Astrocyte (in vitro differentiated cells and primary cell): ENCODE measurements around the gene ITGB3. TPM values are rescaled to one million over a fixed set of nuclear protein-coding genes. Genes with fewer than 3 reads are reported as not detected.

Experiments
- DNase-seq: peaks from one replicate; pipeline ENCODE4 v3.0.0-alpha.2; 2010; ENCODE audit warnings: low read depth
- FAIRE-seq: peaks from 2 replicates; lab custom pipeline; 2011; peaks lifted over from hg19 to GRCh38; lab: Jason Lieb, UNC
- H2AFZ ChIP-seq: 2 replicates; pipeline ENCODE4 v1.6.0; 2012; ENCODE audit warnings: low read depth, low read length, inconsistent platforms
- H3K27ac ChIP-seq: 2 replicates; pipeline ENCODE4 v1.5.1; 2011; ENCODE audit warnings: low read depth, low read length, inconsistent platforms
- H3K27me3 ChIP-seq: 2 replicates; pipeline ENCODE4 v1.6.0; 2011; ENCODE audit warnings: low read length, inconsistent platforms; ENCODE audit not compliant: insufficient read depth
- H3K36me3 ChIP-seq: 2 replicates; pipeline ENCODE4 v1.5.1; 2011; ENCODE audit warnings: low read length, inconsistent platforms; ENCODE audit not compliant: insufficient read depth
- H3K4me1 ChIP-seq: 2 replicates; pipeline ENCODE4 v1.5.1; 2011; ENCODE audit warnings: low read length, inconsistent platforms; ENCODE audit not compliant: insufficient read depth
- H3K4me2 ChIP-seq: 2 replicates; pipeline ENCODE4 v1.6.0; 2012; ENCODE audit warnings: low read length, inconsistent platforms
- H3K4me3 ChIP-seq: 2 replicates; pipeline ENCODE4 v1.5.1; 2011; ENCODE audit warnings: low read depth, mild to moderate bottlenecking, low read length, inconsistent platforms; ENCODE audit not compliant: insufficient read depth
- H3K79me2 ChIP-seq: 2 replicates; pipeline ENCODE4 v1.6.0; 2012; ENCODE audit warnings: mild to moderate bottlenecking, low read length, inconsistent platforms; ENCODE audit not compliant: insufficient read depth
- H3K9ac ChIP-seq: 2 replicates; pipeline ENCODE4 v1.6.0; 2012; ENCODE audit warnings: mild to moderate bottlenecking, low read length, inconsistent platforms
- H3K9me3 ChIP-seq: 2 replicates; pipeline ENCODE4 v1.5.1; 2012; ENCODE audit warnings: low read depth, mild to moderate bottlenecking, low read length, inconsistent platforms; ENCODE audit not compliant: insufficient read depth
- H4K20me1 ChIP-seq: 2 replicates; pipeline ENCODE4 v1.6.0; 2012; ENCODE audit warnings: low read length, inconsistent platforms; ENCODE audit not compliant: insufficient read depth
- H3K27ac Mint-ChIP-seq: one replicate; pipeline ENCODE4 v1.8.0; 2021; ENCODE audit warnings: mild to moderate bottlenecking, mixed read lengths; ENCODE audit not compliant: unreplicated experiment
- H3K27me3 Mint-ChIP-seq: one replicate; pipeline ENCODE4 v1.8.0; 2021; ENCODE audit warnings: low read depth, mixed read lengths; ENCODE audit not compliant: unreplicated experiment
- H3K36me3 Mint-ChIP-seq: one replicate; pipeline ENCODE4 v1.8.0; 2021; ENCODE audit warnings: low read depth, mixed read lengths; ENCODE audit not compliant: unreplicated experiment
- H3K4me1 Mint-ChIP-seq: one replicate; pipeline ENCODE4 v1.8.0; 2021; ENCODE audit warnings: low read depth, mixed read lengths; ENCODE audit not compliant: unreplicated experiment
- H3K4me3 Mint-ChIP-seq: one replicate; pipeline ENCODE4 v1.8.0; 2021; ENCODE audit warnings: mild to moderate bottlenecking, moderate library complexity, mixed read lengths; ENCODE audit not compliant: unreplicated experiment
- H3K9me3 Mint-ChIP-seq: one replicate; pipeline ENCODE4 v1.8.0; 2021; ENCODE audit warnings: mild to moderate bottlenecking, mixed read lengths; ENCODE audit not compliant: unreplicated experiment
- EZH2 ChIP-seq: IDR thresholded peaks from 2 replicates; pipeline ENCODE4 v1.6.1; 2012; ENCODE audit warnings: mild to moderate bottlenecking, low read length, inconsistent platforms; ENCODE audit not compliant: insufficient read depth
- total RNA-seq: library from RNA; stranded (reverse); gene quantifications from 2 replicates; pipeline ENCODE4 v1.2.1, GENCODE V29; 2021
- TF ChIP-seq, protein P1 (sequence below): IDR thresholded peaks from 2 replicates; pipeline ENCODE4 v1.5.1; 2011; ENCODE audit warnings: low read depth, mild to moderate bottlenecking, inconsistent platforms, low read length, moderate library complexity; ENCODE audit not compliant: insufficient read depth

ITGB3 gene
- total RNA-seq, 1 donor from 2014 or later, result 44.0 TPM

GRCh38 chr17:47335101-47335936 is 81.7 kb downstream of the ITGB3 start:
- H3K79me2 ChIP-seq, result no peaks in the 10 kb centered on the region
- no peak overlapping the region for H3K4me3 ChIP-seq
- Mint-ChIP-seq H3K9me3 (peaks cover 1% of the 10 kb centered on the region), H3K27me3 (peaks cover 1% of the 10 kb centered on the region), H3K36me3 (peaks cover 6% of the 10 kb centered on the region), H3K4me1 (peaks cover 4% of the 10 kb centered on the region), H3K27ac (peak overlapping the region; percentile 81), H3K4me3 (no peak overlapping the region)
- DNase-seq (no peak), FAIRE-seq (no peak)
- no peaks in the 10 kb centered on the region for H3K4me1 ChIP-seq
- H3K27ac ChIP-seq, result no peak overlapping the region
- H3K27me3 ChIP-seq, result no peaks in the 10 kb centered on the region
- no peak overlapping the region for H2AFZ ChIP-seq
- no peaks in the 10 kb centered on the region for H4K20me1 ChIP-seq
- H3K4me2 ChIP-seq, result no peak overlapping the region
- no peaks in the 10 kb centered on the region for H3K9me3 ChIP-seq
- no peak for TF ChIP-seq EZH2
- TF ChIP-seq, protein P1, sequence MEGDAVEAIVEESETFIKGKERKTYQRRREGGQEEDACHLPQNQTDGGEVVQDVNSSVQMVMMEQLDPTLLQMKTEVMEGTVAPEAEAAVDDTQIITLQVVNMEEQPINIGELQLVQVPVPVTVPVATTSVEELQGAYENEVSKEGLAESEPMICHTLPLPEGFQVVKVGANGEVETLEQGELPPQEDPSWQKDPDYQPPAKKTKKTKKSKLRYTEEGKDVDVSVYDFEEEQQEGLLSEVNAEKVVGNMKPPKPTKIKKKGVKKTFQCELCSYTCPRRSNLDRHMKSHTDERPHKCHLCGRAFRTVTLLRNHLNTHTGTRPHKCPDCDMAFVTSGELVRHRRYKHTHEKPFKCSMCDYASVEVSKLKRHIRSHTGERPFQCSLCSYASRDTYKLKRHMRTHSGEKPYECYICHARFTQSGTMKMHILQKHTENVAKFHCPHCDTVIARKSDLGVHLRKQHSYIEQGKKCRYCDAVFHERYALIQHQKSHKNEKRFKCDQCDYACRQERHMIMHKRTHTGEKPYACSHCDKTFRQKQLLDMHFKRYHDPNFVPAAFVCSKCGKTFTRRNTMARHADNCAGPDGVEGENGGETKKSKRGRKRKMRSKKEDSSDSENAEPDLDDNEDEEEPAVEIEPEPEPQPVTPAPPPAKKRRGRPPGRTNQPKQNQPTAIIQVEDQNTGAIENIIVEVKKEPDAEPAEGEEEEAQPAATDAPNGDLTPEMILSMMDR, result no peak
- H3K9ac ChIP-seq, result no peak overlapping the region
- no peaks in the 10 kb centered on the region for H3K36me3 ChIP-seq

- DNase-seq (no peak), FAIRE-seq (no peak)
- Histone ChIP-seq H3K36me3 (no peaks in the 10 kb centered on the region), H3K27me3 (no peaks in the 10 kb centered on the region), H3K79me2 (no peaks in the 10 kb centered on the region), H3K9me3 (no peaks in the 10 kb centered on the region), H3K27ac (no peak overlapping the region), H2AFZ (no peak overlapping the region), H3K4me3 (no peak overlapping the region), H4K20me1 (no peaks in the 10 kb centered on the region), H3K4me1 (no peaks in the 10 kb centered on the region), H3K9ac (no peak overlapping the region), H3K4me2 (no peak overlapping the region)
- no peak overlapping the region for H3K4me3 Mint-ChIP-seq
- peaks cover 6% of the 10 kb centered on the region for H3K36me3 Mint-ChIP-seq
- H3K9me3 Mint-ChIP-seq, result peaks cover 4% of the 10 kb centered on the region
- peaks cover 4% of the 10 kb centered on the region for H3K4me1 Mint-ChIP-seq
- H3K27ac Mint-ChIP-seq, result no peak overlapping the region
- peaks cover 1% of the 10 kb centered on the region for H3K27me3 Mint-ChIP-seq
- no peak for TF ChIP-seq EZH2
- TF ChIP-seq, protein P1, result no peak
These were observed 84.4 kb downstream of the ITGB3 start for GRCh38 chr17:47338026-47338425.

DNA sequence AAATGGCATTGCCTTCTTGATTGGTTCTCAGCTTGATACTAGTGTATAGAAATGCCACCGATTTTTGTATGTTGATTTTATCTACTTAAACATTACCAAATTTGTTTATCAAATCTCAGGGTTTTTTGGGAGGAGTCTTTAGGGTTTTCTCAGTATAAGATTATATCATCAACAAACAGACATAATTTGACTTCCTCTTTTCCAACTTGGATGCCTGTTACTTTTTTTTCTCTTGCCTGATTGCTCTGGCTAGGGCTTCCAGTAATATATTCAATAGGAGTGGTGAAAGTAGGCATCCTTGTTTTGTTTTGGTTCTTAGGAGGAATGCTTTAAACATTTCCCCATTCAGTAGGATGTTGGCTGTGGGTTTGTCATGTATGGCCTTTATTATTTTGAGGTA is 99.2 kb downstream of the ITGB3 start:
- H2AFZ ChIP-seq, result no peak overlapping the region
- H3K36me3 Mint-ChIP-seq, result no peaks in the 10 kb centered on the region
- no peaks in the 10 kb centered on the region for H4K20me1 ChIP-seq
- FAIRE-seq, result no peak
- H3K4me3 Mint-ChIP-seq, result no peak overlapping the region
- H3K9me3 ChIP-seq, result no peaks in the 10 kb centered on the region
- no peaks in the 10 kb centered on the region for H3K79me2 ChIP-seq
- H3K4me3 ChIP-seq, result no peak overlapping the region
- H3K4me1 ChIP-seq, result no peaks in the 10 kb centered on the region
- H3K27me3 ChIP-seq, result no peaks in the 10 kb centered on the region
- H3K27me3 Mint-ChIP-seq, result no peaks in the 10 kb centered on the region
- no peak for DNase-seq
- no peaks in the 10 kb centered on the region for H3K36me3 ChIP-seq
- H3K27ac ChIP-seq, result no peak overlapping the region
- no peak overlapping the region for H3K27ac Mint-ChIP-seq
- H3K9ac ChIP-seq, result no peak overlapping the region
- no peak for TF ChIP-seq EZH2
- TF ChIP-seq, protein P1, result no peak
- peaks cover 7% of the 10 kb centered on the region for H3K9me3 Mint-ChIP-seq
- no peak overlapping the region for H3K4me2 ChIP-seq
- H3K4me1 Mint-ChIP-seq, result no peaks in the 10 kb centered on the region
